Measurements from ENCODE around the gene KCNIP4. TPM values are rescaled to one million over a fixed set of nuclear protein-coding genes. Genes with fewer than 3 reads are reported as not detected.
"Not testable (repeated sequence)": the region's sequence is repeated elsewhere in the genome, so short reads cannot be mapped to it uniquely, and the experiment has no call there.

Gene KCNIP4
- total RNA-seq: not detected in 2 replicates

GRCh38 chr4:21948347-21949072 lies at the start of gene KCNIP4:
TSS of gene KCNIP4 (minus strand) at chr4:21948772.
- no peak for DNase-seq (ENCODE audit: extremely low read depth, low read depth, low spot score)

GRCh38 chr4:21996618-21997017 lies 48.0 kb upstream of the KCNIP4 start:
- not testable (repeated sequence) for DNase-seq (ENCODE audit: extremely low read depth, low read depth, low spot score)

- DNase-seq (ENCODE audit: extremely low read depth, low read depth, low spot score): no peak
Measured at GRCh38 chr4:21992330-21992729, 43.8 kb upstream of the KCNIP4 start.

- no peak for DNase-seq (ENCODE audit: extremely low read depth, low read depth, low spot score)
Measured at GRCh38 chr4:21991562-21991961, 43.0 kb upstream of the KCNIP4 start.

- DNase-seq (ENCODE audit: extremely low read depth, low read depth, low spot score): no peak
Measured at GRCh38 chr4:21991050-21991449, 42.5 kb upstream of the KCNIP4 start.

GRCh38 chr4:21989351-21989750 lies 40.8 kb upstream of the KCNIP4 start:
- DNase-seq (ENCODE audit: extremely low read depth, low read depth, low spot score): no peak

- DNase-seq (ENCODE audit: extremely low read depth, low read depth, low spot score): no peak
Measured at GRCh38 chr4:21986307-21986706, 37.7 kb upstream of the KCNIP4 start.

- no peak for DNase-seq (ENCODE audit: extremely low read depth, low read depth, low spot score)
Measured at GRCh38 chr4:21982087-21982486, 33.5 kb upstream of the KCNIP4 start.

- no peak for DNase-seq (ENCODE audit: extremely low read depth, low read depth, low spot score)
Measured at GRCh38 chr4:21979196-21979595, 30.6 kb upstream of the KCNIP4 start.

- DNase-seq (ENCODE audit: extremely low read depth, low read depth, low spot score): no peak
Measured at GRCh38 chr4:21976166-21976565, 27.6 kb upstream of the KCNIP4 start.

GRCh38 chr4:21973850-21974249 lies 25.3 kb upstream of the KCNIP4 start:
- no peak for DNase-seq (ENCODE audit: extremely low read depth, low read depth, low spot score)

- no peak for DNase-seq (ENCODE audit: extremely low read depth, low read depth, low spot score)
Measured at GRCh38 chr4:21964762-21965319, 16.3 kb upstream of the KCNIP4 start.

GRCh38 chr4:21962691-21963090 lies 14.1 kb upstream of the KCNIP4 start:
- no peak for DNase-seq (ENCODE audit: extremely low read depth, low read depth, low spot score)

GRCh38 chr4:21960793-21961192 lies 12.2 kb upstream of the KCNIP4 start:
- no peak for DNase-seq (ENCODE audit: extremely low read depth, low read depth, low spot score)

GRCh38 chr4:21954916-21955315 lies 6.3 kb upstream of the KCNIP4 start:
- no peak for DNase-seq (ENCODE audit: extremely low read depth, low read depth, low spot score)

- no peak for DNase-seq (ENCODE audit: extremely low read depth, low read depth, low spot score)
Measured at GRCh38 chr4:21953653-21954052, 5.1 kb upstream of the KCNIP4 start.

- DNase-seq (ENCODE audit: extremely low read depth, low read depth, low spot score): no peak
Measured at GRCh38 chr4:21952549-21952948, 4.0 kb upstream of the KCNIP4 start.

GRCh38 chr4:21949073-21949457 lies 493 bp upstream of the KCNIP4 start:
- DNase-seq (ENCODE audit: extremely low read depth, low read depth, low spot score): no peak

GRCh38 chr4:21947791-21948346 lies 703 bp downstream of the KCNIP4 start:
- DNase-seq (ENCODE audit: extremely low read depth, low read depth, low spot score): no peak

GRCh38 chr4:21946858-21947257 lies 1.7 kb downstream of the KCNIP4 start:
- DNase-seq (ENCODE audit: extremely low read depth, low read depth, low spot score): no peak

- DNase-seq (ENCODE audit: extremely low read depth, low read depth, low spot score): no peak
Measured at GRCh38 chr4:21921526-21922180, 26.9 kb downstream of the KCNIP4 start.

- DNase-seq (ENCODE audit: extremely low read depth, low read depth, low spot score): no peak
Measured at GRCh38 chr4:21915761-21916160, 32.8 kb downstream of the KCNIP4 start.

All from glomerular endothelial cell (primary cell).